SW480 (cell line): Measurements from ENCODE around the gene ATF4.
"Not testable (repeated sequence)": the region's sequence is repeated elsewhere in the genome, so short reads cannot be mapped to it uniquely, and the experiment has no call there.

Experiments
- DNase-seq: peaks from one replicate; pipeline ENCODE4 v3.0.0-alpha.2; 2016; ENCODE audit warnings: low spot score

The ATF4 gene

GRCh38 chr22:39489094-39490068, 31.0 kb upstream of the ATF4 start:
- no peak for DNase-seq

GRCh38 chr22:39490135-39490798, 30.1 kb upstream of the ATF4 start:
- peak; percentile 66 for DNase-seq

GRCh38 chr22:39490966-39491680, 29.2 kb upstream of the ATF4 start:
- no peak for DNase-seq

GRCh38 chr22:39491696-39492095, 28.7 kb upstream of the ATF4 start:
- no peak for DNase-seq

GRCh38 chr22:39492186-39492585, 28.2 kb upstream of the ATF4 start:
- no peak for DNase-seq

- no peak for DNase-seq
These were observed 26.6 kb upstream of the ATF4 start for GRCh38 chr22:39493759-39494158.

- DNase-seq: no peak
These were observed 25.8 kb upstream of the ATF4 start for GRCh38 chr22:39494471-39495120.

- DNase-seq: peak; percentile 62
These were observed 24.1 kb upstream of the ATF4 start for GRCh38 chr22:39496131-39496838.

GRCh38 chr22:39497429-39497828, 22.9 kb upstream of the ATF4 start:
- DNase-seq: no peak

- DNase-seq: no peak
These were observed 22.0 kb upstream of the ATF4 start for GRCh38 chr22:39498368-39498767.

GRCh38 chr22:39498802-39499201, 21.6 kb upstream of the ATF4 start:
- no peak for DNase-seq

- no peak for DNase-seq
These were observed 20.3 kb upstream of the ATF4 start for GRCh38 chr22:39500101-39500500.

GRCh38 chr22:39501644-39502108, 18.7 kb upstream of the ATF4 start:
- no peak for DNase-seq

- peak; percentile 98 for DNase-seq
These were observed 18.1 kb upstream of the ATF4 start, which contains the start of gene MIEF1 for GRCh38 chr22:39502109-39502788. MIEF1 (plus strand) TSS chr22:39502290; CDS start chr22:39511295, 9,005 bp downstream.

- no peak for DNase-seq
These were observed 17.5 kb upstream of the ATF4 start for GRCh38 chr22:39502789-39503409.

- DNase-seq: no peak
These were observed 16.7 kb upstream of the ATF4 start for GRCh38 chr22:39503630-39504029.

- no peak for DNase-seq
These were observed 16.3 kb upstream of the ATF4 start for GRCh38 chr22:39504071-39504470.

- not testable (repeated sequence) for DNase-seq
These were observed 13.3 kb upstream of the ATF4 start for GRCh38 chr22:39507021-39507420.

GRCh38 chr22:39508393-39508792, 12.0 kb upstream of the ATF4 start:
- DNase-seq: no peak

GRCh38 chr22:39510529-39511149, 9.7 kb upstream of the ATF4 start:
- no peak for DNase-seq
